ENCODE results near the gene SELE. TPM values are rescaled to one million over a fixed set of nuclear protein-coding genes. Genes with fewer than 3 reads are reported as not detected.

SELE gene
- 1 to 10 TPM in 1 of 6 donors, under 1 TPM in 4, not detected in 1; 0.20 to 8.5 (median 0.34) TPM for total RNA-seq

GRCh38 chr1:169733924-169734323 lies at the start of gene SELE:
Gene SELE (minus strand): TSS chr1:169734079. CDS start chr1:169733612, 467 bp downstream.
- Histone ChIP-seq H3K4me3 (no peak within 1 kb of the TSS), H3K27me3 (no peaks in the 10 kb centered on the region), H3K27ac (no peak within 1 kb of the TSS), H3K36me3 (no peaks in the 10 kb centered on the region), H3K9me3 (no peaks in the 10 kb centered on the region), H3K4me1 (no peaks in the 10 kb centered on the region)
- DNase-seq = no peak
- TF ChIP-seq POLR2A (IDR thresholded peaks at IDR 0.05) (no peak), POLR2AphosphoS5 (IDR thresholded peaks at IDR 0.05) (no peak), EP300 (IDR thresholded peaks at IDR 0.05) (no peak), CTCF (IDR thresholded peaks at IDR 0.05) (no peak)
- ATAC-seq (ENCODE audit: low FRiP score in 2 of 2) = no peak
- WGBS, 2 donors = 66 to 76% methylated on average over 7 of the region's 7 CpGs

GRCh38 chr1:169782596-169782995 lies 48.7 kb upstream of the SELE start:
- no peak for DNase-seq
- 60 to 68% methylated on average over 3 of the region's 3 CpGs for WGBS, 2 donors
- TF ChIP-seq EP300 (IDR thresholded peaks at IDR 0.05) (no peak), CTCF (IDR thresholded peaks at IDR 0.05) (no peak), POLR2AphosphoS5 (IDR thresholded peaks at IDR 0.05) (no peak), POLR2A (IDR thresholded peaks at IDR 0.05) (no peak)

GRCh38 chr1:169779970-169780369 lies 46.1 kb upstream of the SELE start:
- Histone ChIP-seq H3K9me3 (no peaks in the 10 kb centered on the region), H3K27me3 (no peaks in the 10 kb centered on the region), H3K27ac (no peak overlapping the region), H3K4me3 (no peak overlapping the region), H3K4me1 (no peaks in the 10 kb centered on the region), H3K36me3 (no peaks in the 10 kb centered on the region)
- ATAC-seq (ENCODE audit: low FRiP score in 2 of 2) (no peak), DNase-seq (no peak)
- whole genome bisulfite sequencing, 2 donors = 35 to 37% methylated on average over 4 of the region's 4 CpGs
- no peak for TF ChIP-seq CTCF (IDR thresholded peaks at IDR 0.05)
- TF ChIP-seq EP300 (IDR thresholded peaks at IDR 0.05) = no peak
- no peak for TF ChIP-seq POLR2A (IDR thresholded peaks at IDR 0.05)

More at GRCh38 chr1:169782596-169782995, 48.7 kb upstream of the SELE start:
- Histone ChIP-seq H3K4me3 (no peak overlapping the region), H3K27ac (no peak overlapping the region), H3K27me3 (no peaks in the 10 kb centered on the region), H3K4me1 (no peaks in the 10 kb centered on the region), H3K9me3 (no peaks in the 10 kb centered on the region), H3K36me3 (no peaks in the 10 kb centered on the region)
- no peak for ATAC-seq (ENCODE audit: low FRiP score in 2 of 2)

GRCh38 chr1:169779150-169779549 lies 45.3 kb upstream of the SELE start:
- H3K4me3 ChIP-seq = no peak overlapping the region
- TF ChIP-seq POLR2A (IDR thresholded peaks at IDR 0.05) (no peak), POLR2AphosphoS5 (IDR thresholded peaks at IDR 0.05) (no peak)
- no peaks in the 10 kb centered on the region for H3K9me3 ChIP-seq
- no peaks in the 10 kb centered on the region for H3K27me3 ChIP-seq
- H3K36me3 ChIP-seq = no peaks in the 10 kb centered on the region
- no peaks in the 10 kb centered on the region for H3K4me1 ChIP-seq
- ATAC-seq (ENCODE audit: low FRiP score in 2 of 2) (no peak), DNase-seq (no peak)
- no peak overlapping the region for H3K27ac ChIP-seq

- no peaks in the 10 kb centered on the region for H3K9me3 ChIP-seq
- no peaks in the 10 kb centered on the region for H3K27me3 ChIP-seq
- H3K4me3 ChIP-seq = no peak overlapping the region
- no peaks in the 10 kb centered on the region for H3K36me3 ChIP-seq
- H3K27ac ChIP-seq = no peak overlapping the region
- no peak for DNase-seq
- 62 to 69% methylated on average over 3 of the region's 3 CpGs for WGBS, 2 donors
- no peak for ATAC-seq (ENCODE audit: low FRiP score in 2 of 2)
- TF ChIP-seq EP300 (IDR thresholded peaks at IDR 0.05) (no peak), CTCF (IDR thresholded peaks at IDR 0.05) (no peak), POLR2A (IDR thresholded peaks at IDR 0.05) (no peak), POLR2AphosphoS5 (IDR thresholded peaks at IDR 0.05) (no peak)
- H3K4me1 ChIP-seq = no peaks in the 10 kb centered on the region
Observed at GRCh38 chr1:169776440-169776839, 42.6 kb upstream of the SELE start.

Measured in upper lobe of left lung (tissue), 6 donors.